Naive B cell (primary cell): ENCODE data around the gene STK32C. TPM values are rescaled to one million over a fixed set of nuclear protein-coding genes. Genes with fewer than 3 reads are reported as not detected.
"Not testable (repeated sequence)": the region's sequence is repeated elsewhere in the genome, so short reads cannot be mapped to it uniquely, and the experiment has no call there.

ENCODE experiments used
- ATAC-seq, 2 donors: fragments of 150-1000 bp; cut with Tn5 transposase; 2 replicates each; pipeline ENCODE4 v1.10.0; 2021; ENCODE audit warnings: low read depth in 2 of 2, mild to moderate bottlenecking in 2 of 2, moderate library complexity in 2 of 2
- DNase-seq: peaks from one replicate; pipeline ENCODE4 v3.0.0; 2022
- H3K27ac Mint-ChIP-seq, 6 donors: one replicate each; pipeline ENCODE4 v1.8.0; 2020 to 2022; ENCODE audit warnings: mild to moderate bottlenecking in 6 of 6, mixed read lengths in 6 of 6, moderate library complexity in 5 of 6, inconsistent platforms in 2 of 6
- H3K27me3 Mint-ChIP-seq, 3 donors: one replicate each; pipeline ENCODE4 v1.8.0; 2021 to 2022; ENCODE audit warnings: mixed read lengths in 3 of 3, mild to moderate bottlenecking in 1 of 3
- H3K36me3 Mint-ChIP-seq, 2 donors: one replicate each; pipeline ENCODE4 v1.8.0; 2020 to 2022; ENCODE audit warnings: mixed read lengths in 2 of 2, inconsistent platforms in 1 of 2, mild to moderate bottlenecking in 1 of 2
- H3K4me1 Mint-ChIP-seq, 3 donors: one replicate each; pipeline ENCODE4 v1.8.0; 2020 to 2022; ENCODE audit warnings: mixed read lengths in 3 of 3, inconsistent platforms in 1 of 3, mild to moderate bottlenecking in 1 of 3, moderate library complexity in 1 of 3
- H3K4me3 Mint-ChIP-seq, 8 donors: one replicate each; pipeline ENCODE4 v1.8.0; 2020 to 2022; ENCODE audit warnings: mild to moderate bottlenecking in 8 of 8, mixed read lengths in 8 of 8, moderate library complexity in 8 of 8, inconsistent platforms in 2 of 8
- H3K9me3 Mint-ChIP-seq, 7 donors: one replicate each; pipeline ENCODE4 v1.8.0; 2020 to 2022; ENCODE audit warnings: mixed read lengths in 7 of 7, mild to moderate bottlenecking in 5 of 7, inconsistent platforms in 2 of 7, moderate library complexity in 1 of 7
- polyA plus RNA-seq, 6 donors: library from polyadenylated mRNA; unstranded; fragments of 300-500 nt; fragmentation: Illumina TruSeq; gene quantifications; one replicate each; pipeline ENCODE4 v1.2.3, GENCODE V29; 2021; ENCODE audit warnings: low read depth in 6 of 6

Gene STK32C
- polyA plus RNA-seq, 6 donors from 2014 or later, result 5.7 to 9.5 (median 7.2) TPM

DNA sequence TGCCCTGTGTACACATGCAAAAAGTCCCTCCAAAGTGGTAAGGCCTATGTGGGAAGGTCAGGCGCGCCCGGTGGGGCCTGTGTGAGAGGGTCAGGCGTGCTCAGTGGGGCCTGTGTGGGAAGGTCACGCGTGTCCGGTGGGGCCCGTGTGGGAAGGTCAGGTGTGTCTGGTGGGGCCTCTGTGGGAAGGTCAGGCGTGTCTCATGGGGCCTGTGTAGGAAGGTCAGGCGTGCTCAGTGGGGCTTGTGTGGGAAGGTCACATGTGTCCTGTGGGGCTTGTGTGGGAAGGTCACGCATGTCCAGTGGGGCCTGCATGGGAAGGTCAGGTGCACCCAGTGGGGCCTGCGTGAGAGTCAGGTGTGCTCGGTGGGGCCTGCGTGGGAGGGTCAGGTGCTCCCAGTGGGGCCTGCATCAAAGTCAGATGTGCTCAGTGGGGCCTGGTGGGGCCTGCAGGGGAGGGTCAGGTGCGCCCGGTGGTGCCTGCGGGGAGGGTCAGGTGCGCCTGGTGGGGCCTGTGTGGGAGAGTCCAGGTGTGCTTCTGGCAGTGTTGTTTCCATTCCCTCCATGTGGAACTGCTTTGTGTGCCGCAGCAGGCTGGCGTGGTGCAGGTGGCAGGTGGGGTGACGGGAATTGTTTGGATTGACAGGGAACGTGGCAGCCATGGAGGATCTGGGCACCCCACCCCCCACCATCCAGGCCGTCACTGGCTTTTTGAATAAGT is 39.6 kb upstream of the STK32C start:
- no peak overlapping the region for H3K4me3 Mint-ChIP-seq
- ATAC-seq, result no peak

GRCh38 chr10:132346806-132347205 is 39.1 kb upstream of the STK32C start:
- peaks cover 0 to 5% (median 0%) of the 10 kb centered on the region in 7 donors for H3K9me3 Mint-ChIP-seq
- peak overlapping the region in 3 of 6 donors; percentile 14 to 50 (median 50) for H3K27ac Mint-ChIP-seq
- H3K36me3 Mint-ChIP-seq, result peaks cover 8 to 9% of the 10 kb centered on the region in 2 donors
- no peak overlapping the region for H3K4me3 Mint-ChIP-seq
- H3K27me3 Mint-ChIP-seq, result no peaks in the 10 kb centered on the region
- no peak for ATAC-seq
- DNase-seq, result no peak
- peaks cover 0 to 5% (median 5%) of the 10 kb centered on the region in 3 donors for H3K4me1 Mint-ChIP-seq

More for the DNA sequence above, 39.6 kb upstream of the STK32C start:
- Mint-ChIP-seq H3K27me3 (no peaks in the 10 kb centered on the region), H3K9me3 (peaks cover 0 to 1% (median 0%) of the 10 kb centered on the region in 7 donors), H3K4me1 (peaks cover 0 to 5% (median 5%) of the 10 kb centered on the region in 3 donors), H3K36me3 (peaks cover 3% of the 10 kb centered on the region in 2 donors), H3K27ac (peak overlapping the region in 3 of 6 donors; percentile 14 to 50 (median 42))
- DNase-seq, result no peak

DNA sequence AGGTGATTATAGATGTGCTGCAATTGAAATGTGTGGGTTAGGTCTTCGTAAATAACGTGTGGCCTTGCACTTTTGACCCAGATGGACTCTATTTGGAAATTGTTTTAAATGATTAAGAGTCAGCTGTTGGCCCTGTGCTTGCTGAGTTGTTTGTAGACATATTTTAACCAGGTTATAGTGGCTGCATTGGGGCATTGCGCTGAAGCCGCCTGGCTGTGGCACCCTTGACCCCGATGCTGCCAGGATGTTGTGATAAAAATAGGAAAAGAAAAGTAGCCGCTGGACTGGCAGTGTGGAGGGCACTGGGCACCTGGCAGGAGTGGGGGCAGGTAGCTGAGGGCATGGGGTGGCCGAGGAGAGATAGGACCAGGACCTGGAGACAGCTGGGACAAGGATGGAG is 37.6 kb upstream of the STK32C start:
- Mint-ChIP-seq H3K27ac (no peak overlapping the region), H3K27me3 (no peaks in the 10 kb centered on the region), H3K4me1 (peaks cover 0 to 7% (median 5%) of the 10 kb centered on the region in 3 donors), H3K36me3 (peaks cover 12 to 14% of the 10 kb centered on the region in 2 donors), H3K9me3 (peaks cover 0 to 5% (median 0%) of the 10 kb centered on the region in 7 donors), H3K4me3 (no peak overlapping the region)
- ATAC-seq, result no peak
- no peak for DNase-seq

DNA sequence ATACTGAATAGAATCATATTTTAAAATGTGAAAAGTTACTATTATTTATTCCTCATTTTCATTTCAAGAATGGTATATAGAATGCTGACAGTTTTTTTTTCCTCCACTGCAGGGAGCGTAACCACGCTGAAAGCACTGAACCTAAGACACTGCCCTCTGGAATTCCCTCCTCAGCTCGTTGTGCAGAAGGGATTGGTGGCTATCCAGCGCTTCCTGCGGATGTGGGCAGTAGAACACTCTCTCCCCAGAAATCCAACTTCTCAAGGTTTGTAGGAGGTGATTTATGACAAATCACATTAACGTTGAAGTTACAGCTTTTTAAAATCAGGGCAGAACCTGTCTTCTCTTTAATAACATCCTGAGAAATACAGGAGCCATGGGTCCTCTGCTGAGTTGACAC is 36.6 kb upstream of the STK32C start:
- Mint-ChIP-seq H3K9me3 (peaks cover 0 to 5% (median 0%) of the 10 kb centered on the region in 7 donors), H3K27ac (peak overlapping the region in 1 of 6 donors; percentile 21), H3K4me3 (peak overlapping the region in 1 of 8 donors; percentile 16), H3K4me1 (peaks cover 0 to 7% (median 5%) of the 10 kb centered on the region in 3 donors), H3K27me3 (no peaks in the 10 kb centered on the region), H3K36me3 (peaks cover 12 to 18% of the 10 kb centered on the region in 2 donors)
- DNase-seq (no peak), ATAC-seq (no peak)

DNA sequence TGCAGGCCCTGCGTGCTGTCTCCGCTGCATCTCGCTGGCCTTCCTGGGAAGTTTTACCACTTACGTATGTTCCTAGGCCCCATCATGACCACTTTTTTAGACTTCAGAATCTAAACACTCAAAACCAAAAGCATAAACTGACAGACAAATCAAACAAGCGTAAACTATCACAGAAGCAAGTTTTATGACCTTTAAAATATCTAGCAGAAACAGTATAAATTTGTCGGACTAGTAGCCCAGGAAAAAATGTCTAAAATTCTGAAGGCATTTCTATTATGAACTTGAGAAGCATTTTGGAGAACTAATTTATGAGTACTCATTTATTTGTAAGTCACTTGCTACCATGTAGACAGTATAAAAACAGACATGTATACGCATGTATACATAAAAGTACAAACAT is 34.8 kb upstream of the STK32C start:
- peaks cover 12 to 18% of the 10 kb centered on the region in 2 donors for H3K36me3 Mint-ChIP-seq
- peaks cover 0 to 5% (median 0%) of the 10 kb centered on the region in 7 donors for H3K9me3 Mint-ChIP-seq
- H3K4me1 Mint-ChIP-seq, result peaks cover under 1 to 8% (median 5%) of the 10 kb centered on the region in 3 donors
- no peak overlapping the region for H3K4me3 Mint-ChIP-seq
- H3K27me3 Mint-ChIP-seq, result no peaks in the 10 kb centered on the region
- no peak for DNase-seq
- ATAC-seq, result no peak
- H3K27ac Mint-ChIP-seq, result no peak overlapping the region

GRCh38 chr10:132341781-132342180 is 34.0 kb upstream of the STK32C start:
- H3K4me1 Mint-ChIP-seq, result peaks cover 7 to 10% (median 8%) of the 10 kb centered on the region in 3 donors
- H3K27me3 Mint-ChIP-seq, result no peaks in the 10 kb centered on the region
- H3K27ac Mint-ChIP-seq, result peak overlapping the region in 1 of 6 donors; percentile 2
- DNase-seq (no peak), ATAC-seq (no peak)
- peaks cover 12 to 18% of the 10 kb centered on the region in 2 donors for H3K36me3 Mint-ChIP-seq
- no peak overlapping the region for H3K4me3 Mint-ChIP-seq
- peaks cover 0 to 5% (median 0%) of the 10 kb centered on the region in 7 donors for H3K9me3 Mint-ChIP-seq

DNA sequence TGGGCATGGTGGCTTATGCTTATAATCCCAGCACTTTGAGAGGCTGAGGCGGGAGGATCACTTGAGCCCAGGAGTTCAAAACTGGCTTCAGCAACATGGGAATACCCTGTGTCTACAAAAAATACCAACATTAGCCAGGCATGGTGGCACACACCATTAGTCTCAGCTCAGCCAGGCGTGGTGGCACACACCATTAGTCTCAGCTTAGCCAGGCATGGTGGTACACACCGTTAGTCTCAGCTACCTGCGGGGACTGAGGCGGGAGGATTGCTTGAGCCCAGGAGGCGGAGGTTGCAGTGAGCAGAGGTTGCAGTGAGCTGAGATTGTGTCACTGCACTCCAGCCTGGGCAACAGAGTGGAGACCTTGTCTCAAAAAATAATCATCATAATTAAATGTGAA is 33.3 kb upstream of the STK32C start:
- peaks cover 12 to 18% of the 10 kb centered on the region in 2 donors for H3K36me3 Mint-ChIP-seq
- H3K27me3 Mint-ChIP-seq, result no peaks in the 10 kb centered on the region
- DNase-seq (no peak), ATAC-seq (no peak)
- H3K4me1 Mint-ChIP-seq, result peaks cover 13 to 16% (median 16%) of the 10 kb centered on the region in 3 donors
- no peak overlapping the region for H3K4me3 Mint-ChIP-seq
- peaks cover 0 to 5% (median 0%) of the 10 kb centered on the region in 7 donors for H3K9me3 Mint-ChIP-seq
- H3K27ac Mint-ChIP-seq, result peak overlapping the region in 2 of 6 donors; percentile 57 to 75

GRCh38 chr10:132339276-132339675 is 31.5 kb upstream of the STK32C start:
- Mint-ChIP-seq H3K27me3 (no peaks in the 10 kb centered on the region), H3K4me1 (peaks cover 23 to 33% (median 32%) of the 10 kb centered on the region in 3 donors), H3K36me3 (peaks cover 12 to 22% of the 10 kb centered on the region in 2 donors), H3K4me3 (peak overlapping the region in 2 of 8 donors; percentile 5 to 47), H3K9me3 (peaks cover 0 to 5% (median 0%) of the 10 kb centered on the region in 7 donors), H3K27ac (peak overlapping the region in 1 of 6 donors; percentile 33)
- ATAC-seq (no peak), DNase-seq (no peak)

DNA sequence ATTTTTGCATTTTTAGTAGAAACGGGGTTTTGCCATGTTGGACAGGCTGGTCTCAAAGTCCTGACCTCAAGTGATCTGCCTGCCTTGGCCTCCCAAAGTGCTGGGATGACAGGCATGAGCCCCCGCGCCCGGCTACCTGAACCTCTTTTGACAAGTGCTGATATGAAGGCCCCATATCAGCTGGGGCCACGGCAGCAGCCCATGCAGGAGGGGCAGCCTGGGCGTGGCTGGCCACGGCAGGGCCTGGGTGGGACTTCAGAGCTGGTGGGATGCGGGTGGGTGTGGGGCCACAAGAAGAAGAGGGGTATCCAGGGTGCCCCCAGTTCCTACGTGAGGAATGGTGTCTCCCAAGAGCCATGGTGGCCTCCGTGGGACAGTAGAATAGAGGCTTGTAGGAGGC is 31.1 kb upstream of the STK32C start:
- H3K27me3 Mint-ChIP-seq, result no peaks in the 10 kb centered on the region
- peaks cover 0 to 5% (median 0%) of the 10 kb centered on the region in 7 donors for H3K9me3 Mint-ChIP-seq
- ATAC-seq, result no peak
- peak overlapping the region in 1 of 6 donors; percentile 65 for H3K27ac Mint-ChIP-seq
- peak overlapping the region in 4 of 8 donors; percentile 5 to 47 (median 36) for H3K4me3 Mint-ChIP-seq
- H3K36me3 Mint-ChIP-seq, result peaks cover 12 to 22% of the 10 kb centered on the region in 2 donors
- H3K4me1 Mint-ChIP-seq, result peaks cover 23 to 37% (median 32%) of the 10 kb centered on the region in 3 donors
- DNase-seq, result no peak

- Mint-ChIP-seq H3K4me3 (peak overlapping the region in 7 of 8 donors; percentile 6 to 94 (median 89)), H3K4me1 (peaks cover 23 to 46% (median 40%) of the 10 kb centered on the region in 3 donors), H3K27ac (peak overlapping the region in 1 of 6 donors; percentile 59), H3K36me3 (peaks cover 12 to 22% of the 10 kb centered on the region in 2 donors)
- not testable (repeated sequence) for DNase-seq, H3K27me3 Mint-ChIP-seq, ATAC-seq, H3K9me3 Mint-ChIP-seq
Measured at GRCh38 chr10:132337854-132338253, 30.1 kb upstream of the STK32C start.

DNA sequence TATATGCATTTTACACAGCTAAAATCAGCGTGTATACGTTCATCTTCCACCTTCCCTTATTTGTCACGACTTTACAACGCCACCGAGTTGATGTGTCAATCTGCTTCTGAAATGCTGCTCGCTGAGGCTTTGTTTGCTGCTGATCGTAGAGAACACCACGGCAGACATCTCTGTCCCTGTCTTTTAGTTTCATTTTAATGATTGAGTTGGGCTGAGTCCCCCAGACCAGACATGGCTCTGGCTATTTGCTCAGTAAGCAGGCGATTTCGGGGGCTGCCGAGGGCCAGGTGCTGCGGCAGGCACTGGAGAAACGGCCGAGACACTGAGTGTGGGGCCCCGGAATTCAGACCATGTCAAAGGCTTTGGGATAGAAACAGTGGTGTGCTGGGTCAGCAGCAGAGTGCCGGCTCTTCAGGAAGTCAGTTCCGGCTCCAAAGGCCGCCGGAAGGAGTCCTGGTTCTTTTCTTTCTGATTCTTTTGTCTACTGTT is 29.2 kb upstream of the STK32C start:
- H3K4me1 Mint-ChIP-seq, result peaks cover 29 to 53% (median 45%) of the 10 kb centered on the region in 3 donors
- H3K9me3 Mint-ChIP-seq, result peaks cover 0 to 4% (median 0%) of the 10 kb centered on the region in 7 donors
- H3K36me3 Mint-ChIP-seq, result peaks cover 6 to 15% of the 10 kb centered on the region in 2 donors
- H3K27ac Mint-ChIP-seq, result peak overlapping the region; percentile 7 to 95 (median 84)
- H3K4me3 Mint-ChIP-seq, result peak overlapping the region; percentile 84 to 94 (median 90)
- no peaks in the 10 kb centered on the region for H3K27me3 Mint-ChIP-seq
- no peak for ATAC-seq
- DNase-seq, result peak; percentile 18

- Mint-ChIP-seq H3K36me3 (peaks cover 0 to 8% of the 10 kb centered on the region in 2 donors), H3K4me1 (peaks cover 37 to 61% (median 45%) of the 10 kb centered on the region in 3 donors), H3K27me3 (no peaks in the 10 kb centered on the region), H3K9me3 (peaks cover 0 to 1% (median 0%) of the 10 kb centered on the region in 7 donors), H3K4me3 (peak overlapping the region; percentile 41 to 94 (median 90)), H3K27ac (peak overlapping the region; percentile 21 to 91 (median 66))
- ATAC-seq (no peak), DNase-seq (no peak)
Measured at GRCh38 chr10:132336064-132336746, 28.5 kb upstream of the STK32C start.
